Measurements from ENCODE around the gene BCAP29. TPM values are rescaled to one million over a fixed set of nuclear protein-coding genes. Genes with fewer than 3 reads are reported as not detected.

BCAP29 gene
- total and polyA plus RNA-seq, 9 of the 15 experiments (the other 6 are each of a cell fraction or from before 2014, with no cell fraction given) = 63.4 to 137 (median 79.7) TPM

- 0 out of 2 replicates have a peak, but pooled peaks have one; percentile 61 for TF ChIP-seq ARID4B (CRISPR knock-in tag; IDR thresholded peaks at IDR 0.05)
- TF ChIP-seq MBD2 (IDR thresholded peaks at IDR 0.05; ENCODE audit: borderline replicate concordance, low read depth) = no peak; the same call in 1 of the 2 replicates
- TF ChIP-seq FUS (optimal IDR thresholded peaks at IDR 0.05; ENCODE audit: low read depth, low read length) = peak; percentile 70
- no peak for TF ChIP-seq HIVEP1 (CRISPR knock-in tag; IDR thresholded peaks at IDR 0.05)
- TF ChIP-seq CREB3L1 (IDR thresholded peaks at IDR 0.05; ENCODE audit: borderline replicate concordance, low read depth) = peak; percentile 81
- peak; percentile 98 for TF ChIP-seq CREM (IDR thresholded peaks at IDR 0.05; ENCODE audit: low read depth)
- TF ChIP-seq HNRNPH1 (optimal IDR thresholded peaks at IDR 0.05; ENCODE audit: low read depth, low read length) = no peak
- no peak for TF ChIP-seq SPI1 (IDR thresholded peaks at IDR 0.05; ENCODE audit: borderline replicate concordance, low read depth, low read length)
- no peak; the same call in 1 of the 2 replicates for TF ChIP-seq FOXK1 (CRISPR knock-in tag; IDR thresholded peaks at IDR 0.05; ENCODE audit: borderline replicate concordance)
- peak; percentile 96 for TF ChIP-seq KDM5B (IDR thresholded peaks at IDR 0.05; ENCODE audit: insufficient replicate concordance, low read depth, low read length)
- no peak for TF ChIP-seq ZNF407 (IDR thresholded peaks at IDR 0.05; ENCODE audit: low read depth)
- TF ChIP-seq ZNF347 (CRISPR knock-in tag; IDR thresholded peaks at IDR 0.05; ENCODE audit: low read depth) = no peak
- TF ChIP-seq FOXJ3 (CRISPR knock-in tag; IDR thresholded peaks at IDR 0.05) = no peak
Measured at GRCh38 chr7:107579885-107580715, at the start of gene BCAP29 (continued).
